Measurements from ENCODE around the gene SMIM41.
"Not testable (repeated sequence)": the region's sequence is repeated elsewhere in the genome, so short reads cannot be mapped to it uniquely, and the experiment has no call there.

DNA sequence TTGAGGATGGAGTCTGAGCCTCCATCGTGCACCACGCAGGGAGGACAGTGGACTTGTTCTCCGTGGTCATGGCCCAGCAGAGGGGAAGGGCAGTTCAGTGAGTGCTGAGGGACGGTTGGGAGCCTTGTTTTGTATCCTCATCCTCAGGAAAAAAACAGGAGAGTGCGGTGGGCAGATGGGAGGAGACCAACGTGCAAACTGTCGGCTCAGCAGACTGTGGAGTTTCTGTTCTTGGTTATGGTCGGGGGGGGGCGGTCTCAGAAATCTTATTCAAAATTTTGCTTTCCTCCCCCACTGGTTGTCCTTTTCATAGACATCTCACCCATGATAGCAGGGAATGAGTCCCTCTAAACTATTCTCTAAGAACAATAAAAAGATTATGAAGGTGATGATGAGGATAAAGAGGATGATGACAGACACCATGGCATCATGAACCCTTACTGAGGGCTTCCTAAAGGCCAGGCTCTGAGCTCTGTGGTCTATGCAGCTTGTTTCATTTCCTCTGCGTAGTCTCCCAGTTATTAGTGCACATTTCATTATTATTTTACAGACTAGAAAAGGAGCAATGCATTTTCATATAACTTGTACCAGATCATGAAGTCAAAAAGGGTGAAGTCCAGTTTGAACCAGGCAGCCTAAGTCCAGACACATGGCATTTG lies 25.1 kb downstream of the SMIM41 start:
- TF ChIP-seq, protein P1, sequence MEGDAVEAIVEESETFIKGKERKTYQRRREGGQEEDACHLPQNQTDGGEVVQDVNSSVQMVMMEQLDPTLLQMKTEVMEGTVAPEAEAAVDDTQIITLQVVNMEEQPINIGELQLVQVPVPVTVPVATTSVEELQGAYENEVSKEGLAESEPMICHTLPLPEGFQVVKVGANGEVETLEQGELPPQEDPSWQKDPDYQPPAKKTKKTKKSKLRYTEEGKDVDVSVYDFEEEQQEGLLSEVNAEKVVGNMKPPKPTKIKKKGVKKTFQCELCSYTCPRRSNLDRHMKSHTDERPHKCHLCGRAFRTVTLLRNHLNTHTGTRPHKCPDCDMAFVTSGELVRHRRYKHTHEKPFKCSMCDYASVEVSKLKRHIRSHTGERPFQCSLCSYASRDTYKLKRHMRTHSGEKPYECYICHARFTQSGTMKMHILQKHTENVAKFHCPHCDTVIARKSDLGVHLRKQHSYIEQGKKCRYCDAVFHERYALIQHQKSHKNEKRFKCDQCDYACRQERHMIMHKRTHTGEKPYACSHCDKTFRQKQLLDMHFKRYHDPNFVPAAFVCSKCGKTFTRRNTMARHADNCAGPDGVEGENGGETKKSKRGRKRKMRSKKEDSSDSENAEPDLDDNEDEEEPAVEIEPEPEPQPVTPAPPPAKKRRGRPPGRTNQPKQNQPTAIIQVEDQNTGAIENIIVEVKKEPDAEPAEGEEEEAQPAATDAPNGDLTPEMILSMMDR (conservative IDR thresholded peaks at IDR 0.05; ENCODE audit: low read length): not testable (repeated sequence)
- TF ChIP-seq EZH2phosphoT487 (IDR thresholded peaks at IDR 0.05; ENCODE audit: borderline replicate concordance): not testable (repeated sequence)
